ENCODE measurements around the gene ANGPTL4.

The ANGPTL4 gene

DNA sequence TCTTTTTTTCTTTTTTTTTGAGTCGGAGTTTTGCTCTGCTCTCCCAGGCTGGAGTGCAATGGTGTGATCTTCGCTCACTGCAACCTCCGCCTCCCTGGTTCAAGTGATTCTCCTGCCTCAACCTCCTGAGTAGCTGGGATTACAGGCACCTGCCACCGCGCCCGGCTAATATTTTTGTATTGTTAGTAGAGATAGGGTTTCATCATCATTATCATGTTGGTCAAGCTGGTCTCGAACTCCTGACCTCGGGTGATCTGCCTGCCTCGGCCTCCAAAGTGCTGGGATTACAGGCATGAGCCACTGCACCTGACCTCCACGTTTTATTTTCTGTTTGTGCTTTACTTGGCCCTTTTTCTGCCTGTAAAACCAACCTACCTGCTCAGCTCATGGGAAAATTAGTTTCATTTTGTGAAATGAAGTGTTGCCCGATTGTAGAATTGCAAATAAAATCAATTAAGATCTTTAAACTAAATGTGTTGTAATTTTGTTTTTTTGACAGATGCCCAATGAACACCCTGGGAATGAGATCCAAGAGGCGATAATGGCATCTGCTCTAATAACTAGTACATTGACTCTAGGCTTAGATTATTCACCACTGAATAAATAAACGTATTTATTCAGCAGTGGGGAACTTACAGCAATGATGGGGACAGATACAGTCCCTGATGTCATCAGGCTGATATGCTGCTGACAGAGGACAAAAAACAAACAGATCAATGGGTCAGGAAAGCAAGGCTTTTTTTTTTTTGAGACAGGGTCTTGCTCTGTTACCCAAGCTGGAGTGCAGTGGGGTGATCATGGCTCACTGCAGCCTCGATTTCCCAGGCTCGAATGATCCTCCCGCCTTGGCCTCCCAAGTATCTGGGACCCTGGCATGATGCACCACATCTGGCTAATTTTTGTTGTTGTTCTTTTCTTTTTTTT, 24.0 kb downstream of the ANGPTL4 start:
- H3K36me3 ChIP-seq (ENCODE audit: control insufficient read depth, insufficient read depth, low read length), result no peaks in the 10 kb centered on the region

DNA sequence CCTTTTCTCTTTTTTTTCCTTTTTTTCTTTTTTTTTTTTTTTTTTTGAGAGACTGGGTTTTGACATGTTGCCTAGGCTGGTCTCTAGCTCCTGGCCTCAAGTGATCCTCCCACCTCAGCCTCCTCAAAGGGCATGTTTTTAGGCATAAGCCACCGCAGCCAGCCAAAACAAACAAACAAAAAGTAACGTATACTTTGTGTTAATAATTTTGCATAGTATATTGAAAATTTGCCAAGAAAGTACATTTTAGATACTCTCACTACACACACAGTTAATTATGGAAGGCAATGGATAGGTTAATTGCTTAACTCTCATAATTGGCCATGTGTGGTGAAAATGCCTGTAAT, 24.6 kb downstream of the ANGPTL4 start:
- no peaks in the 10 kb centered on the region for H3K36me3 ChIP-seq (ENCODE audit: control insufficient read depth, insufficient read depth, low read length)
- H3K4me1 ChIP-seq, result peaks cover 13% of the 10 kb centered on the region
- no peaks in the 10 kb centered on the region for H3K27me3 ChIP-seq (ENCODE audit: control insufficient read depth, insufficient read depth, low read length)
- no peak overlapping the region for H3K27ac ChIP-seq
- no peaks in the 10 kb centered on the region for H3K9me3 ChIP-seq (ENCODE audit: control insufficient read depth, low read length)
- TF ChIP-seq, protein P1, sequence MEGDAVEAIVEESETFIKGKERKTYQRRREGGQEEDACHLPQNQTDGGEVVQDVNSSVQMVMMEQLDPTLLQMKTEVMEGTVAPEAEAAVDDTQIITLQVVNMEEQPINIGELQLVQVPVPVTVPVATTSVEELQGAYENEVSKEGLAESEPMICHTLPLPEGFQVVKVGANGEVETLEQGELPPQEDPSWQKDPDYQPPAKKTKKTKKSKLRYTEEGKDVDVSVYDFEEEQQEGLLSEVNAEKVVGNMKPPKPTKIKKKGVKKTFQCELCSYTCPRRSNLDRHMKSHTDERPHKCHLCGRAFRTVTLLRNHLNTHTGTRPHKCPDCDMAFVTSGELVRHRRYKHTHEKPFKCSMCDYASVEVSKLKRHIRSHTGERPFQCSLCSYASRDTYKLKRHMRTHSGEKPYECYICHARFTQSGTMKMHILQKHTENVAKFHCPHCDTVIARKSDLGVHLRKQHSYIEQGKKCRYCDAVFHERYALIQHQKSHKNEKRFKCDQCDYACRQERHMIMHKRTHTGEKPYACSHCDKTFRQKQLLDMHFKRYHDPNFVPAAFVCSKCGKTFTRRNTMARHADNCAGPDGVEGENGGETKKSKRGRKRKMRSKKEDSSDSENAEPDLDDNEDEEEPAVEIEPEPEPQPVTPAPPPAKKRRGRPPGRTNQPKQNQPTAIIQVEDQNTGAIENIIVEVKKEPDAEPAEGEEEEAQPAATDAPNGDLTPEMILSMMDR (IDR thresholded peaks at IDR 0.05), result no peak
- no peak overlapping the region for H3K4me2 ChIP-seq (ENCODE audit: low read length)
- no peak overlapping the region for H3K9ac ChIP-seq
- no peak overlapping the region for H2AFZ ChIP-seq
- H3K79me2 ChIP-seq, result peaks cover 16% of the 10 kb centered on the region
- H3K4me3 ChIP-seq (ENCODE audit: low read depth, low read length), result no peak overlapping the region

More for the DNA sequence above, 24.0 kb downstream of the ANGPTL4 start:
- no peak overlapping the region for H2AFZ ChIP-seq
- no peak overlapping the region for H3K4me2 ChIP-seq (ENCODE audit: low read length)
- H3K9me3 ChIP-seq (ENCODE audit: control insufficient read depth, low read length), result no peaks in the 10 kb centered on the region
- peaks cover 10% of the 10 kb centered on the region for H3K79me2 ChIP-seq
- TF ChIP-seq, protein P1 (IDR thresholded peaks at IDR 0.05), result no peak
- no peak overlapping the region for H3K4me3 ChIP-seq (ENCODE audit: low read depth, low read length)
- H3K4me1 ChIP-seq, result peaks cover 13% of the 10 kb centered on the region
- no peaks in the 10 kb centered on the region for H3K27me3 ChIP-seq (ENCODE audit: control insufficient read depth, insufficient read depth, low read length)
- no peak overlapping the region for H3K9ac ChIP-seq
- H3K27ac ChIP-seq, result no peak overlapping the region

DNA sequence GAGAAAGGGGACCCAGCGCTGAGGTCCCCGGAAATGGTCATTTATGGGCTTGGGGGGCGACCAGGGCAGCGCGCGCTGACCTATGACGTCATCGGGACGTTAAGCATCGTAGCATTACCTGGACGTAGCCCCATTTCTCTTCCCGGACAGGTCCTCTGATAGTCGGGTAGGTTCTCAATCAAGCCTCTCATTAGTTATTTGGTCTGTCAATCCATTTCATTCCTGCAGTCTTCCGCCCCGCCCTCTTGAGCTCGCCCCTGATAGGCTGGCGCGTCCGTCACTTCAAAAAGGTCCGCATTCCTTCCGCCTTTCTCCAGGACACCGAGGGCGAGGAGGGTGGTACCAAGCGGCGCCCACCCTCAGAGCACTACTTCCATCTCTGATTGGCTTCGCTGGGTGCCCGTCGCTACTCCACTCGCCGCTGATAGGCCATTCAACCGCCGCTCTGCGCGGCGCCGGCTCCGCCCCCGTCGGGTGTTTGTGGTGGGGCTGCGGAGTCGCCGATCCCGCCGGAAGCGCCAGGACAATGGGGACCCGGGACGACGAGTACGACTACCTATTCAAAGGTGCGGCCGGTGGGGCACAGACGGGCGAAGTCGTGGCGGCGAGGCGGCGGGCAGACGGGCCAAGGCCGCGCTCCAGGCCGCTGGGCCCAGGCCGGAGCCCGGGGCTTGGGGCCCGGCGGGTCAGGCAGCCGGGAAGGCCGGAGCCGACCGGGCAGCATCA, 26.1 kb downstream of the ANGPTL4 start, which contains the start of gene RAB11B:
Gene RAB11B, plus strand, starts transcription at position 470 of the 726 bp plus-strand sequence. Its CDS starts 57 bp downstream, at position 527.
- peaks cover 16% of the 10 kb centered on the region for H3K79me2 ChIP-seq
- peak within 1 kb of the TSS; percentile 78 for H2AFZ ChIP-seq
- peak within 1 kb of the TSS; percentile 93 for H3K4me3 ChIP-seq (ENCODE audit: low read depth, low read length)
- peak within 1 kb of the TSS; percentile 94 for H3K27ac ChIP-seq
- no peaks in the 10 kb centered on the region for H3K36me3 ChIP-seq (ENCODE audit: control insufficient read depth, insufficient read depth, low read length)
- TF ChIP-seq, protein P1 (IDR thresholded peaks at IDR 0.05), result no peak
- no peaks in the 10 kb centered on the region for H3K9me3 ChIP-seq (ENCODE audit: control insufficient read depth, low read length)
- peaks cover 12% of the 10 kb centered on the region for H3K4me1 ChIP-seq
- H3K4me2 ChIP-seq (ENCODE audit: low read length), result peak within 1 kb of the TSS; percentile 85
- no peaks in the 10 kb centered on the region for H3K27me3 ChIP-seq (ENCODE audit: control insufficient read depth, insufficient read depth, low read length)
- H3K9ac ChIP-seq, result peak within 1 kb of the TSS; percentile 93

DNA sequence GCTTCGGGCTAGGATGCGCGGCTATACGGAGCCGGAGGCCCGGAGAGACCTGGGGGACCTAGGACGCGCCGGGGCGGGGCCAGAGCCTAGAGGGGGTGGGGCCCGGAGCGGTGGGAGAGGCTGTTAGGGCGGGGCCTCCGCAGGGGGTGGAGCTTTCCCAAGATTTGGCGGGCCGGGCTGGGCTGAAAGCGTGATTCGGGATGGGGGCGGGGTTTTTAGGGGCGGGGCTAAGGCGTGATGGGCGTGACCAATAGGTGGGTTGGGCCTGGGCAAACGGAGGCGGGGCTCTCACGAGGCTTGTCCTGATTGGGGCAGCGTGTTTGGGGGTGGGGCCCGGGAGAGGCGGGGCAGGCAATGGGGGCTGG, 26.6 kb downstream of the ANGPTL4 start:
- H3K4me2 ChIP-seq (ENCODE audit: low read length), result peak overlapping the region; percentile 85
- peak overlapping the region; percentile 93 for H3K9ac ChIP-seq
- no peaks in the 10 kb centered on the region for H3K9me3 ChIP-seq (ENCODE audit: control insufficient read depth, low read length)
- no peaks in the 10 kb centered on the region for H3K36me3 ChIP-seq (ENCODE audit: control insufficient read depth, insufficient read depth, low read length)
- TF ChIP-seq, protein P1 (IDR thresholded peaks at IDR 0.05), result no peak
- H3K4me3 ChIP-seq (ENCODE audit: low read depth, low read length), result peak overlapping the region; percentile 93
- H2AFZ ChIP-seq, result peak overlapping the region; percentile 71
- H3K4me1 ChIP-seq, result peaks cover 12% of the 10 kb centered on the region
- peak overlapping the region; percentile 94 for H3K27ac ChIP-seq
- no peaks in the 10 kb centered on the region for H3K27me3 ChIP-seq (ENCODE audit: control insufficient read depth, insufficient read depth, low read length)
- peaks cover 20% of the 10 kb centered on the region for H3K79me2 ChIP-seq

Measured in parathyroid adenoma (tissue), 2 donors.